Activated B cell treated with CpG ODN at 0.5 μM for 24 hours (primary cell): Measurements from ENCODE around the gene TRIM29. TPM values are rescaled to one million over a fixed set of nuclear protein-coding genes. Genes with fewer than 3 reads are reported as not detected.

Experiments
- ATAC-seq: fragments of 200-7000 bp; cut with Tn5 transposase; one replicate; pipeline ENCODE4 v1.10.0; 2021; ENCODE audit warnings: low read depth, mild to moderate bottlenecking, moderate library complexity
- CTCF ChIA-PET: fragments of 350-600 bp; sonication (Branson Sonifier 250); formaldehyde crosslinking; loops from one replicate; lab custom pipeline; 2021; ENCODE audit warnings: antibody characterized with exemption; lab: Charles Lee
- POLR2A ChIA-PET: fragments of 350-600 bp; sonication (Branson Sonifier 250); formaldehyde crosslinking; loops from one replicate; lab custom pipeline; 2021; ENCODE audit warnings: antibody characterized with exemption; lab: Charles Lee
- DNase-seq: peaks from one replicate; pipeline ENCODE4 v3.0.0; 2022
- H3K27ac Mint-ChIP-seq: one replicate; pipeline ENCODE4 v1.8.0; 2020; ENCODE audit warnings: mixed read lengths
- H3K27me3 Mint-ChIP-seq: one replicate; pipeline ENCODE4 v1.8.0; 2021; ENCODE audit warnings: mixed read lengths
- H3K36me3 Mint-ChIP-seq: one replicate; pipeline ENCODE4 v1.8.0; 2021; ENCODE audit warnings: low read depth, mixed read lengths
- H3K4me1 Mint-ChIP-seq: one replicate; pipeline ENCODE4 v1.8.0; 2021; ENCODE audit warnings: mixed read lengths
- H3K4me3 Mint-ChIP-seq: one replicate; pipeline ENCODE4 v1.8.0; 2020; ENCODE audit warnings: mild to moderate bottlenecking, mixed read lengths
- H3K9me3 Mint-ChIP-seq: one replicate; pipeline ENCODE4 v1.8.0; 2020; ENCODE audit warnings: mixed read lengths
- intact Hi-C: fragments of 100-400 bp; cut with micrococcal nuclease; formaldehyde crosslinking; loops from one replicate; pipeline ENCODE4 v1.15.1; 2024
- total RNA-seq: library from RNA; stranded (reverse); gene quantifications from 2 replicates; pipeline ENCODE4 v1.2.3, GENCODE V29; 2022
- TF ChIP-seq, protein P1 (sequence below): fragments of 200-600 bp; IDR thresholded peaks from one replicate; pipeline ENCODE4 v1.8.0; 2022; ENCODE audit warnings: antibody characterized with exemption, mild to moderate bottlenecking

The TRIM29 gene
- total RNA-seq, 1 donor from 2014 or later: not detected

DNA sequence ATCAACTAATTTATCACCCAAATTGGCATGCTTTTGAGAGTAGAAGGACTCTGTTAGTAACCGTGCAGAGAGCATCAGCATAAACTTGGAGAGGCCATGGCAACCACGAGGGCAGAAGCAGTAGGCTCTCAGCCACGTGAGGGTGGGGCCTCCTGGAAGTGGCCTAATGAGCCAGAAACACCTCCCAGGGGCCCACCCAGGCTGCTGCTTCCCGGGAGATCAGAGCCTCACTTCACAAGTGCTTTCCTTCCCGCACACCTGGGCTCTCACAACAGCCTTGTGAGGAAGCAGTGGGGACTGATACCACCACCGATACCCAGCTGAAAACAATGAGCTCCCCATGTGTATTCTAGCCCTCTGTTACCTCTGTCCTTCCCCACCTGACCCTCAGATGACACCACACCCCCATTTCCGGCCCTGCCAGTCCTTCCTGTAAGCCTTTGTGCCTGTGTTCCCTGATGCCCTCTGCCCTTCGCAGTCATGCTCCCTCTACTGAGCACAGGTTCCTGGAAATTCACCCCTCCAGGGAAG is 17.0 kb downstream of the TRIM29 start:
- ATAC-seq (no peak), DNase-seq (no peak)
- intact Hi-C loops: no loop called here
- CTCF ChIA-PET: no interaction called here
- POLR2A ChIA-PET: no interaction called here
- TF ChIP-seq, protein P1, sequence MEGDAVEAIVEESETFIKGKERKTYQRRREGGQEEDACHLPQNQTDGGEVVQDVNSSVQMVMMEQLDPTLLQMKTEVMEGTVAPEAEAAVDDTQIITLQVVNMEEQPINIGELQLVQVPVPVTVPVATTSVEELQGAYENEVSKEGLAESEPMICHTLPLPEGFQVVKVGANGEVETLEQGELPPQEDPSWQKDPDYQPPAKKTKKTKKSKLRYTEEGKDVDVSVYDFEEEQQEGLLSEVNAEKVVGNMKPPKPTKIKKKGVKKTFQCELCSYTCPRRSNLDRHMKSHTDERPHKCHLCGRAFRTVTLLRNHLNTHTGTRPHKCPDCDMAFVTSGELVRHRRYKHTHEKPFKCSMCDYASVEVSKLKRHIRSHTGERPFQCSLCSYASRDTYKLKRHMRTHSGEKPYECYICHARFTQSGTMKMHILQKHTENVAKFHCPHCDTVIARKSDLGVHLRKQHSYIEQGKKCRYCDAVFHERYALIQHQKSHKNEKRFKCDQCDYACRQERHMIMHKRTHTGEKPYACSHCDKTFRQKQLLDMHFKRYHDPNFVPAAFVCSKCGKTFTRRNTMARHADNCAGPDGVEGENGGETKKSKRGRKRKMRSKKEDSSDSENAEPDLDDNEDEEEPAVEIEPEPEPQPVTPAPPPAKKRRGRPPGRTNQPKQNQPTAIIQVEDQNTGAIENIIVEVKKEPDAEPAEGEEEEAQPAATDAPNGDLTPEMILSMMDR: no peak
- H3K36me3 Mint-ChIP-seq: no peaks in the 10 kb centered on the region
- H3K4me1 Mint-ChIP-seq: no peaks in the 10 kb centered on the region
- H3K27ac Mint-ChIP-seq: no peak overlapping the region
- no peaks in the 10 kb centered on the region for H3K9me3 Mint-ChIP-seq
- H3K4me3 Mint-ChIP-seq: no peak overlapping the region
- peaks cover 7% of the 10 kb centered on the region for H3K27me3 Mint-ChIP-seq

DNA sequence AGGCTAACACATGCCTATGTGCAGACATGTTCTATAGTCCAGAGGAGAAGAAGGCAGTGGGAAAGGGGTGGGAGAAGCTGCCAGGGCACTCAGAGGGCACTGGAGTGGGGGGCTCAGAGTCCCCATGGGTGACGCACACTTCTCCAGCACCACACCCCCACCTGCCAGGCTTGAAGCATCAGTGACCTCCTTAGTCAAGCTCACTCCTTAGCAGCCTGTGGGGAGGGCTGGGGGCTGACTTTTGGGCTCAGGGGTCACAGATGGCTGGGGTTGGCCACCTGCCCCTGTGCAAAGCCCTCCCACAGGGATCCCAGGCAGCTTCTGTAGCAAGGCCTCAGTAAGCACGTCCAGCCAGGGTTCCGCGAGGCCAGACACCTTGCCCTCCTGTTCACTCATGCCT is 18.8 kb downstream of the TRIM29 start:
- Mint-ChIP-seq H3K9me3 (no peaks in the 10 kb centered on the region), H3K4me1 (no peaks in the 10 kb centered on the region), H3K4me3 (no peak overlapping the region), H3K27me3 (peaks cover 7% of the 10 kb centered on the region), H3K27ac (no peak overlapping the region), H3K36me3 (no peaks in the 10 kb centered on the region)
- intact Hi-C loops: no loop called here
- ChIA-PET CTCF (no interaction called here), POLR2A (no interaction called here)
- ATAC-seq (no peak), DNase-seq (no peak)
- TF ChIP-seq, protein P1: no peak

DNA sequence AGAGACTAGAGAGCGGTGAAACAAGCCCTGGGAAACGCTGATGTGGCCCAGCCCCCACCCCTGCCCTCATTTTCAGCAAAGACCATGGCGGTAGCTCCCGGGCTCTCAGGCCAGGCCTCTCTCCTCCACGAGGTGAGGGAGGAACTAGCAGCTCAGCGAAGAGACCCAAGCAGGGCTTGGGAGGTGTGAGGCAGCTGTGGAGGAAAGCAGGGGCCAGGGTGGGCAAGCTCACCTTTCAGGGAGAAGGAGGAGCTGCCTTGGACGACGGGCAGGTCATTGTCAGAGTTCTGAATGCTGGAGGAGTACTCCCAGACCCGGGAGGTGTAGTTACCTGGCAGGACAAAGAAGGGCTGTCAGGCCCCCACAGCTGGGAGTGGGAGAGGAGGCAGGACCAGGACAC is 19.9 kb downstream of the TRIM29 start:
- ChIA-PET POLR2A (no interaction called here), CTCF (interaction anchor here (1.4 kb wide), 1 partner anchor 9 kb away, joined by 5 read pairs; no protein-coding TSS in a partner anchor)
- DNase-seq (no peak), ATAC-seq (no peak)
- Mint-ChIP-seq H3K27ac (no peak overlapping the region), H3K4me1 (no peaks in the 10 kb centered on the region), H3K36me3 (no peaks in the 10 kb centered on the region), H3K27me3 (peaks cover 7% of the 10 kb centered on the region), H3K4me3 (no peak overlapping the region), H3K9me3 (no peaks in the 10 kb centered on the region)
- TF ChIP-seq, protein P1: no peak
- intact Hi-C loops: no loop called here

DNA sequence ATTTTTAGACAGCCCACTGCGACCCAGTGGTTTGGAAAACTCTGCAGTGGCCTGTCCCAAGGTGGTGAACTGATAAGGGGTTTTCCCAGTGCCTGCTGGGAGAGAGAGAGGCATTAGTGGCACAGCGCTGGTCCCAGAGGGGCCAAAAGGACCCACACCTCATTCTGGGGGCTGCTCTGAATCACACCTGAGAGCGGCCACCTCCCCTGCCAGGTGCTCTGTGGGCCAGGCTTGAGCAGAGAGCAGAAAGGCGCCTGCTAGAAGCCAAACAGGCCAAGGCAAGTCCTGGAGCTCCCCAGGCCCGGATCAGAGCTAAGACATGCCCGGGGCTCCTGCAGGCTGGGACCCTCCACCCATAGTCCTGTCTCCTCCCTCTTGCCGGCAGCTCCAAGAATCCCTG is 20.9 kb downstream of the TRIM29 start:
- Mint-ChIP-seq H3K4me3 (no peak overlapping the region), H3K27me3 (peaks cover 8% of the 10 kb centered on the region), H3K4me1 (no peaks in the 10 kb centered on the region), H3K27ac (no peak overlapping the region), H3K36me3 (no peaks in the 10 kb centered on the region), H3K9me3 (no peaks in the 10 kb centered on the region)
- TF ChIP-seq, protein P1: no peak
- ChIA-PET CTCF (interaction anchor here (1.4 kb wide), 1 partner anchor 8 kb away, joined by 5 read pairs; no protein-coding TSS in a partner anchor), POLR2A (no interaction called here)
- no peak for DNase-seq
- intact Hi-C loops: no loop called here
- ATAC-seq: no peak

DNA sequence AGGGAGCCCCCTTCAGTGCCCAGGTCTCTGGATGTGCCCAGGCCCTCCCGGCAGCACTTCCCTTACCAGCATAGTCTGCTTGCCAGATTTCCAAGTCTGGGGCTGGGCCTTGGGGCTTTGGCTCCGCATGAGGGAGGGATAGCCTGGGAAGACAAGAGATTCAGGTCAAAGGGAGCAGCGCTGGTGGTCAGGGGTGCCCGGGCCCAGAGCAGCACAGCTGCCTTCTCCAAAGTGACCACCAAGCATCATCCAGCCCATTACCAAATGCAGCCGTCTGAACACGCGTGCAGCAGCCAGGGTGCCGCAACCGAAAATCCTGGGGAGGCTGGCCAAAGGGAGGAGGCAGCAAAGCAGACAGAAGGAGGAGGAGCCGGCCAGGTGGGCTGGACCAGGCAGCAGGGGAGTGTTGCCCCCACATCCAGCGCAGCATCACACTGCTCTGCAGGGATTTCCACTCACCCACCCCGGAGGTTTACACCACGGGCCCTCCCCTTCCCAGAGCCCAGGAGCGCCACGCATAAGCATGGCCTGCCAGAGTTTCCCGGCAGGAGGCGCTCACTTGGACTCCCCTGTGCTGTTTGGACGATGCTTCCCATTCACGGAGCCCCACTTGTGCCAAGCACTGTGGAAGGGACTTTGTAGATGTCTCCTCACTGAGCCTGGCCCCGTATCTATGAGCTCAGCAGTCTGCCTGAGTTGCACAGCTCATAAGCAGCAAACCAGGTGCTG is 22.5 kb downstream of the TRIM29 start:
- no peak overlapping the region for H3K27ac Mint-ChIP-seq
- ATAC-seq (no peak), DNase-seq (no peak)
- CTCF ChIA-PET: no interaction called here
- intact Hi-C loops: no loop called here
- H3K36me3 Mint-ChIP-seq: no peaks in the 10 kb centered on the region
- H3K4me3 Mint-ChIP-seq: no peak overlapping the region
- H3K4me1 Mint-ChIP-seq: no peaks in the 10 kb centered on the region
- TF ChIP-seq, protein P1: no peak
- POLR2A ChIA-PET: interaction anchor here (0.6 kb wide), 1 partner anchor 70 kb away, joined by 5 read pairs; no protein-coding TSS in a partner anchor
- peaks cover 9% of the 10 kb centered on the region for H3K27me3 Mint-ChIP-seq
- no peaks in the 10 kb centered on the region for H3K9me3 Mint-ChIP-seq
